ENCODE results near the gene ASTN2.

DNA sequence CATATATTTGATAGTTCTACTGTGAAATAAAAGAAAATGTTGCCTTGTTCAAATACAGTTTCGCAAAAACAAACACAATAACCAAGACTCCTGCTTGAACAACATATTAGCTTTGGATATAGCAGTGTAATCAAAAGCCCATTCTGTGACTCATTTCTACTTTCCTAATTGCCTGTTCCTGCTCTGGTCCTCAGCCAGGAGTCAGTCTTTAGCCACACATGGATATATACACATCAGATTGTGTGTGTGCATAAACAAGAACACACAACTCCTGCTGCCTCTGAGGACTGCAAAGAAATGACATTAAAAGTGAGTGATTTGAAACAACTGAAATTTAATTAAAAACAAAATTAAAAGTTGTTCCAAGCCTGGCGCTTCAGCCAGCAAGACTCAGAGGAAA, 393.0 kb downstream of the ASTN2 start:
- no peak for TF ChIP-seq POLR2A (IDR thresholded peaks at IDR 0.05)
- no peak for TF ChIP-seq CTCF (IDR thresholded peaks at IDR 0.05)

Measured in Peyer's patch (tissue), 4 donors.